Activated CD4-positive, alpha-beta T cell treated with anti-CD3 and anti-CD28 coated beads for 48 hours (primary cell): ENCODE results near the gene PLEKHD1.
"Not testable (repeated sequence)": the region's sequence is repeated elsewhere in the genome, so short reads cannot be mapped to it uniquely, and the experiment has no call there.

Experiments
- DNase-seq: peaks from one replicate; pipeline ENCODE4 v3.0.0-alpha.2; 2020

PLEKHD1 gene

DNA sequence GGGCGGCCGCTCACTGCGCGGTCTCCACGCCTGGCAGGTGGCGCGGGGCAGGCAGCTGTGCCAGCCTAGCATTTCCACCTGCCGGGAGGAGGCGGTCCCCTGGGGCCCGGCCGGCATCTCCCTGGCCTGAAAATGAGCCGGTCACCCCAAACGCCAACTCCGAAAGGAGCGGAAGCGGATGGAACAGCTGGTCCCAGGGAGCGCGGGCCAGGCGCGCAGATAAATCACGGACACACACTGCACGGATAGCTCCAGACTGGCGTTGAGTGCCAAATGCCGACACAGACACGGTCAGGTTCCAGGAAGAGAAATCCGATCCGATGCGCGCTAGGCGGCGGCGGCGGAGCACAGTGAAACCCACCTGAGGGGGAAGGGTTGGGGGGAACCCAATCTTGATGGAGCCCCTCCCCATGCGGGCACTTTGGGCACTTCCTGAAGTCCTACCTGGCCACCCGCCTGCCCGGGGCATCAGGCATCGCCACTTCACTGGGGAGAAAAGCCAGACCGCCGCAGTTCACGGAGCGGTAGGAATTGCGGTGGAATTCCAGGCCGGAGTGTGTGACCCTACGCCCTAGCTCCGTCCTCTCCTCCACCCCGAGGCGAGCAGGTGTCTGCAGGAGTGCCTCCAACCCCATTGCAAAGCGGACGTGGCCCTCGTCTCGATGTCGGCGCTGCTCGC, 624 bp upstream of the PLEKHD1 start:
- DNase-seq, result no peak

DNA sequence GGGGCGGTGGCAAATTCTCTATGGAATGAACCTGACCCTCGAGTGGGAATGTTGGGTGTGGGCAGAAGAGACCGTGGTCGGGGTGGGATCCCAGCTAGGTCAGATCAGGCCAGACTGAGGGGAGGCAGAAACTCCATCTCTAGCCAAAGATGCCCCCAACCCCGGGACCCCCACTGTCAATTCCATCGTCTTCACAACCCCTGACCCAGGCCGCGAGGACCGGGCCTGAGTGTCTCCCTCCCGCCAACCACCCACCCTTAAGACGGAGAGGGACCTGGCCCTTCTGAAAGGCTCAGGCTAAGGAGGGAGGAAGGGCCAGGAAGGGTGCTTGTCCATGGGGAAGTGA, 760 bp downstream of the PLEKHD1 start:
- DNase-seq, result no peak

DNA sequence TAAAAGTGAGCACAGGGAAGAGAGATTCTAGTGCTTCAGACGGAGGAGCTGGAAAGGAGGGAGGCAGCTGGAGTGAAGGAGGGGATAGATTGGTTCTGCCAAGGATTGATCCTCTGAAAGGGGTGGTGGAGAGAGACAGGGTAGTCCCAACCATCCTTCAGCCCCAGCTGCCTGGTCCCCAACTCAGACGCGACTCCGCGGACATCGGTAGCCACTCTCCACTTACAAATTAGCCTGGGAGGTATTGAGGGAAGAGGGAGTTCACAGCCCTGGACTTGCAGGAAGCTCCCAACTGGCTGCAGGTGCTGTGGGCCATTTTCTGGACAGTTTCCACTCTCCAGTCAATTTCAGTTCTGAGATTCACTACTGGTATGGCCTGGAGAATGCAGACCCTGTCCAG, 1.2 kb downstream of the PLEKHD1 start:
- no peak for DNase-seq

- DNase-seq, result no peak
Measured at GRCh38 chr14:69487226-69487625, 2.7 kb downstream of the PLEKHD1 start.

GRCh38 chr14:69487771-69488170, 3.2 kb downstream of the PLEKHD1 start:
- no peak for DNase-seq

DNA sequence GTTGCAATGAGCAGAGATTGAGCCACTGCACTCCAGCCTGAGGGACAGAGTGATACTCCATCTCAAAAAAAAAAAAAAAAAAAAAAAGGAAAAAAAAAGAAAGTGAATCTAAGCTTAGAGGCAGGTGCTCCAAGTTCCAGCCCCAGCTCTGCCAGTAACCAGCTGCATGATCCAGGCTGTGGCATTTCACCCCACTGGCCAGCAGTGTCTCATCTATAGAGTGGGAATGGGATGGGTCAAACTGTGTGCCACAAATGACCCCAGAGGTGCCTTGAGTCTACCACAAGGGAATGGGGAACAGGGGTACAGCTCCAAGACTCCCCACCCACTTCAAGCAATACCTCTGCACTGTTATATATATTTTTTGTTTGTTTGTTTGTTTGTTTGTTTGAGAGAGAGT, 5.0 kb downstream of the PLEKHD1 start:
- no peak for DNase-seq

- DNase-seq, result no peak
Measured at GRCh38 chr14:69490219-69490918, 5.8 kb downstream of the PLEKHD1 start.

DNA sequence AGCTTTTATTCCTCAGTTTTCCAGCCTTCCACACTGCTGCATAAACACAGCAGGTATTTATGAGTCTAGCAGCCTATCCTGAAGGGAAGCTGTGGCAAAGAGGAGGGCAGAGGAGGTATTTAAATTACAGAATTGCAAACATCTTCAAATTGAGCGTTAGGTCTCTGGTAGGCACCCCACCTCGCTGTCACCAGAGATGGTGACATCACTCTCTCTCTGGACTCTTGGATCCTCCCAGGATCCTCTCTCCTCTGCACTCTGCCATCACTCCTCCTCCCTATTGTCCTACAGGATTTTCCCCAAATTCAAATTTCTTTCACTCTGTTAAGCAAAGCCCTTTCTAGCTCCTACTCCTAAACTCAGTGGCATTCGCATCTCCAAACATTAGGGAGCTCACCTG, 6.7 kb downstream of the PLEKHD1 start:
- DNase-seq, result no peak

DNA sequence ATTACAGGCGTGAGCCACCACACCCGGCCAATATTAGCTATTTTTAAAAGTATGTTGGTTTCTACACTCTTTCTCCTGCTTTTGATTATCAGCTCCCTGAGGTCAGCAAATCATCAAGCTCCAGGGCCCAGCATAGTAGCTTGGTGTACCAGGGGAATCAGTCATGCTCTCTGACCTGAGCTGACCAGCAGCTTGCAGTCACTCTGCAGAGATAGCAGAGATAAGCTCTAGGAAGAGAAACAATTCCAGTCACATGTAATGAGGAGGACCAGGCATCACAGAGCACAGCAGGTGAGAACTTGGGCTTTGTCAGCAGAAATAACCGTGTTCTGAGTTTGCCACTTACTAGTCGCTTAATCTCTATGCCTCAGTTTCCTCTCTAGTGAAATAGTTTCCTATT, 8.5 kb downstream of the PLEKHD1 start:
- no peak for DNase-seq

DNA sequence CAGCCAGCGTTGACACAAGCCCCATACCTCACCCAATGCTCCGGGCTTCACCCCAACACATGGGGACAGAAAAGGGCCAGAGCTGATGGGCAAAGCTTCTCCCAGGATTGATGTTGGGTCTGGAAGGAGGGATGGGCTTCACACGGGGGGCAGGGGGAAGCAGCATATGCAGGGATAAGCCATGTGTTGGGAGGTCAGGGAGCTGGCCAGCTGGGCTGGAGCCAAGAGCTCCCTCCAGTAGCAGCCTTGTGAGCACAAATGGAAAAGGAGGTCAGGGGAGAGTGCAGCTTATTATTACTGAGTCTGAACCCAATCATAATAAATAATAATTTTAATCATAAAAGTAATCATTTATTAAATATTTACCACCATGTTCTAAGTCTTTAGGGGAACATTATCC, 9.3 kb downstream of the PLEKHD1 start:
- DNase-seq, result no peak

DNA sequence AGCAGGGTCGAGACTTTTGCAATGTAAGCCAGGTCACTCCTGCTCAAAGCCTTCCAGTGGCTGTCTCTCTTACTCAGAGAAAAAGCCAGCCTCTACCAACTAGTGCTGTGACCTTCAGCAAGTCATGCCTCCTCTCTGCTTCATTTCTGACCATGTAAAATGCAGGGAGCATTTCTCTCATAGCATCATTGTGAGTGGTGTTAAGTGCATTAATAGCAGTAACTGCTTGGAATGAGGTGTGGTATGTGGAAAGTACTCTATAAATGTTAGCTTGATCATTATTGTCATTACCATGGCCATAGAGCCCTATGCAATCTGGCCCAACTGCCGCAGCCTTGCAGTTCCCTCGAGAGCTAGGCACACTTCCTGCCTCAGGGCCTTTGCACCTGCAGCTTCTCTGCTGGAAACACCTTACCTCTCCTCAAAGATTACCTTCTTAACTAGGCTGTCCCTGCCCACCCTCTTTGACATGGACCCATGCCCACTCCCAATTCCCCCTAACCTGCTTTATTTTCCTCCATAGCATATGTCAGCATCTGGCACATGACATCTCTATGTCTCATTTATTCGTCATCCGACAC, 10.9 kb downstream of the PLEKHD1 start:
- DNase-seq, result no peak

- not testable (repeated sequence) for DNase-seq
Measured at GRCh38 chr14:69497866-69498265, 13.3 kb downstream of the PLEKHD1 start.

GRCh38 chr14:69498286-69498685, 13.8 kb downstream of the PLEKHD1 start:
- DNase-seq, result not testable (repeated sequence)

- DNase-seq, result no peak
Measured at GRCh38 chr14:69499436-69499835, 14.9 kb downstream of the PLEKHD1 start.

- DNase-seq, result no peak
Measured at GRCh38 chr14:69500096-69500495, 15.6 kb downstream of the PLEKHD1 start.

DNA sequence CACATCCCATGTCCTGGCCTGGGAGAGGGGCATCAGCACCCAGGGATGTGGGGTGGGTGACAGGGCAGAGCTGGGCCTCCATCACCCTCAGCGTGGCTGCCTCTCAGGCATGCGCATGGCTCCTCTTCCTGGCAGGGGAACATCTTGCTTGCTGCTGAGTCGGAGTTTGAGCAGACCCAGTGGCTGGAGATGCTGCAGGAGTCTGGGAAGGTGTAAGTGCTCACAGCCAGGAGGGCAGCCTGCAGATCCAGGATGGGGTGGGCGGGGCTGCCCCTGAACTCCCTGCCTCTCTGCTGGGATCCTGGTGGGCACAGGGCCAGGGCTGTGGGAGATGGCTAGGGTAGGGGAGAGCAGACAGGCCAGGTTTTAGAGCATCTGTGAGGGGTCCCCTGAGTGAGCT, 16.2 kb downstream of the PLEKHD1 start:
- DNase-seq, result no peak

GRCh38 chr14:69501423-69501838, 16.9 kb downstream of the PLEKHD1 start:
- no peak for DNase-seq

DNA sequence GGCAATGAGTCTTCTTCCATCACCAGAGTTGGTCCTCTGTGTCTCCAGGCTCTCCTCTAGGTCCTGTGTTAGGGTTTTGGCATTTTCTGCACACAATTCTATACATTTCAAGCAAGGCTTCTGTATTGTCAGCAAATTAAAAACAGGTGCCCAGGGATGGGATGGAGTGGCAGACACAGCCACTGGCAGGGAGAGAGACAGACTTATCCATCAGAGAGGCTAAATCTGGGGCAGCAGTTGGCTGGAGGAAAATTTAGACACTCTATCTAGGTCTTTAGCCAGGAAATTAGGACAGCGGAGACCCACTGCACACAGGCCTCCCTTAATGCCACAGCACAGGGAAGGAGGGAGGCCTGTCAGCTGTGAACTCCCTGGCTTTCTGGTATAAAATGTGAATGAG, 20.2 kb downstream of the PLEKHD1 start:
- DNase-seq, result no peak

GRCh38 chr14:69505338-69506240, 21.1 kb downstream of the PLEKHD1 start:
- DNase-seq, result no peak

GRCh38 chr14:69506241-69506595, 21.7 kb downstream of the PLEKHD1 start:
- no peak for DNase-seq

DNA sequence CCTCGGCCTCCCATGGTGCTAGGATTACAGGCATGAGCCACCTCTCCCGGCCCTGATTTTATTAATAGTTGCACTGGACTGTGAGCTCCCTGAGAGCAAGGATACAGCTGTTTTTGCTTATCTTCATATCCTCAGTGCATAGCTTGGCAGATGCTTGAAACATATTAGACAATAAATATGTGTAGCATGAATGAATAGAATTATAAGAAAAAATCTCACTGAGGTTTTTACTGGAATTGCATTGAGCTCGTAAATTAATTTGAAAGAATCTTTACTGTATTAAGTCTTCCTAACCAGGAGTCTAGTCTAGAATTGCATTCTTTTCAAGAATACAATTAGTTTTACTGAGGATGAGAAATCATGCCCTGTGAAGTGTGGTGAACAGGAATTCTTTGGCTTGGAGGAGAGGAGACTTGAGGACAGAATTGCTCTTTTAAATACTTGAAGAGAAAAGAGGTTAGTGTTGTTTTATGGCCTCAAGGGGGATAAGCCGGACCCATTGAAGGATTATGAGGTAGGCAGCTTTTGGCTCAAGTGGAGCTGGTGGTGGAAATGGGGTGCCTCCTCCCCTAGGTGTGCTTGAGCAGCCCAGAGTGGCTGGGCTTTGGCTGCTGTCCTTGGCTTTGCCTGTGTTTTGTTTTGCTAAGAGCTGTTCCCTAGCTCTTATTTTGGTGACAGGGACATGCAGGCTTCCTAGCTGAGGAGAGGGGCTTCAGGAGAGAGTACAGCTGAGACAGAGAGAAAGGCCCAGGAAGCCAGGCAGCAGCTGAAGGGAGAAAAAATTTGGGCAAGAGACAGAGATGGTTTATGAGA, 34.0 kb downstream of the PLEKHD1 start:
- DNase-seq, result no peak
